Prostate gland (tissue), 2 donors: Measurements from ENCODE around the gene SIRT7.

Experiments
- POLR2A ChIP-seq: fragments of 450-650 bp; IDR thresholded peaks from one replicate; pipeline ENCODE4 v1.6.1; 2016; ENCODE audit warnings: antibody characterized with exemption, mild to moderate bottlenecking
- POLR2AphosphoS5 ChIP-seq: sonication (generic); formaldehyde crosslinking; IDR thresholded peaks from one replicate; pipeline ENCODE4 v1.6.1; 2017; ENCODE audit warnings: antibody characterized with exemption
- TF ChIP-seq, protein P1 (sequence below), 4 experiments: fragments of 200-600 bp in 2 of 4; fragments of 450-650 bp in 2 of 4; sonication (generic) in 2 of 4; IDR thresholded peaks; 1 replicate in 3 of 4; 2 replicates in 1 of 4; pipeline ENCODE4 v1.5.1; 2016 to 2019; ENCODE audit warnings: antibody characterized with exemption in 4 of 4, mild to moderate bottlenecking in 2 of 4, moderate library complexity in 2 of 4

- TF ChIP-seq POLR2A = no peak
- TF ChIP-seq, protein P1, sequence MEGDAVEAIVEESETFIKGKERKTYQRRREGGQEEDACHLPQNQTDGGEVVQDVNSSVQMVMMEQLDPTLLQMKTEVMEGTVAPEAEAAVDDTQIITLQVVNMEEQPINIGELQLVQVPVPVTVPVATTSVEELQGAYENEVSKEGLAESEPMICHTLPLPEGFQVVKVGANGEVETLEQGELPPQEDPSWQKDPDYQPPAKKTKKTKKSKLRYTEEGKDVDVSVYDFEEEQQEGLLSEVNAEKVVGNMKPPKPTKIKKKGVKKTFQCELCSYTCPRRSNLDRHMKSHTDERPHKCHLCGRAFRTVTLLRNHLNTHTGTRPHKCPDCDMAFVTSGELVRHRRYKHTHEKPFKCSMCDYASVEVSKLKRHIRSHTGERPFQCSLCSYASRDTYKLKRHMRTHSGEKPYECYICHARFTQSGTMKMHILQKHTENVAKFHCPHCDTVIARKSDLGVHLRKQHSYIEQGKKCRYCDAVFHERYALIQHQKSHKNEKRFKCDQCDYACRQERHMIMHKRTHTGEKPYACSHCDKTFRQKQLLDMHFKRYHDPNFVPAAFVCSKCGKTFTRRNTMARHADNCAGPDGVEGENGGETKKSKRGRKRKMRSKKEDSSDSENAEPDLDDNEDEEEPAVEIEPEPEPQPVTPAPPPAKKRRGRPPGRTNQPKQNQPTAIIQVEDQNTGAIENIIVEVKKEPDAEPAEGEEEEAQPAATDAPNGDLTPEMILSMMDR (IDR thresholded peaks at IDR 0.05) = no peak
- TF ChIP-seq POLR2AphosphoS5 = no peak
Observed at GRCh38 chr17:81931189-81931556, 13.2 kb upstream of the SIRT7 start.
